Stimulated activated CD8-positive, alpha-beta memory T cell treated with anti-CD3 and anti-CD28 coated beads, Interleukin-4, amount 100 ng/mL, for 1 hour (primary cell): Measurements from ENCODE around the gene ELAC2.

Source experiments
- DNase-seq, 2 donors: peaks; one replicate each; pipeline ENCODE4 v3.0.0-alpha.2; 2020; ENCODE audit warnings: low read depth in 2 of 2, low spot score in 1 of 2

The ELAC2 gene

GRCh38 chr17:12955521-12955920, 62.3 kb downstream of the ELAC2 start:
- DNase-seq: no peak

- no peak for DNase-seq
Observed at GRCh38 chr17:12953156-12953555, 64.7 kb downstream of the ELAC2 start.

GRCh38 chr17:12952012-12952411, 65.8 kb downstream of the ELAC2 start:
- no peak for DNase-seq

GRCh38 chr17:12947047-12947446, 70.8 kb downstream of the ELAC2 start:
- no peak for DNase-seq
